K562 (cell line): ENCODE data around the gene PRMT3. TPM values are rescaled to one million over a fixed set of nuclear protein-coding genes. Genes with fewer than 3 reads are reported as not detected.
A peak's percentile ranks its signal among the peaks of the same experiment; 100 is the strongest.

ENCODE experiments used
- CHD4 ChIP-seq: fragments of 200-600 bp; sonication (generic); IDR thresholded peaks from 3 replicates; pipeline ENCODE4 v1.6.1; 2012; ENCODE audit warnings: low read depth, mild to moderate bottlenecking, mixed read lengths, low read length, inconsistent platforms; ENCODE audit not compliant: insufficient read depth, insufficient replicate concordance, poor library complexity, severe bottlenecking
- DLX4 ChIP-seq: fragments of 250-450 bp; sonication (Bioruptor Pico); IDR thresholded peaks from 2 replicates; pipeline ENCODE4 v1.6.1; 2021; ENCODE audit warnings: mild to moderate bottlenecking
- EHMT2 ChIP-seq: fragments of 450-650 bp; IDR thresholded peaks from 2 replicates; pipeline ENCODE4 v1.6.1; 2018; ENCODE audit warnings: antibody characterized with exemption
- ELK1 ChIP-seq: sonication (generic); formaldehyde crosslinking; IDR thresholded peaks from 2 replicates; pipeline ENCODE4 v1.8.1; 2022; ENCODE audit warnings: missing genetic modification reagents
- ETV5 ChIP-seq: sonication (generic); formaldehyde crosslinking; IDR thresholded peaks from 2 replicates; pipeline ENCODE4 v1.4.0; 2020; ENCODE audit warnings: low read depth, mild to moderate bottlenecking, missing genetic modification reagents
- GMEB1 ChIP-seq: fragments of 250-450 bp; sonication (Bioruptor Pico); IDR thresholded peaks from 2 replicates; pipeline ENCODE4 v1.4.0; 2020; ENCODE audit warnings: mild to moderate bottlenecking
- GTF2A2 ChIP-seq: IDR thresholded peaks from 2 replicates; pipeline ENCODE4 v1.6.1; 2016; ENCODE audit warnings: mild to moderate bottlenecking, missing genetic modification characterization, missing compliant biosample characterization
- IRF2 ChIP-seq: sonication (generic); formaldehyde crosslinking; IDR thresholded peaks from 2 replicates; pipeline ENCODE4 v1.8.1; 2022; ENCODE audit warnings: mild to moderate bottlenecking, missing genetic modification reagents
- NUFIP1 ChIP-seq: fragments of 450-650 bp; IDR thresholded peaks from 2 replicates; pipeline ENCODE4 v1.6.1; 2018; ENCODE audit not compliant: partially characterized antibody
- RAD51 ChIP-seq: fragments of 450-650 bp; IDR thresholded peaks from 2 replicates; pipeline ENCODE4 v1.7.1; 2016; ENCODE audit warnings: low read depth, mild to moderate bottlenecking, borderline replicate concordance
- SIX5 ChIP-seq, 2 experiments: IDR thresholded peaks; 2 replicates each; pipeline ENCODE4 v1.6.1; 2011; ENCODE audit warnings: low read length in 2 of 2, borderline replicate concordance in 1 of 2, low read depth in 1 of 2, mild to moderate bottlenecking in 1 of 2, moderate library complexity in 1 of 2; ENCODE audit not compliant: insufficient read depth in 1 of 2
- SREBF2 ChIP-seq: sonication (generic); formaldehyde crosslinking; IDR thresholded peaks from 2 replicates; pipeline ENCODE4 v1.4.0; 2020; ENCODE audit warnings: mild to moderate bottlenecking, missing genetic modification reagents
- ZBTB33 ChIP-seq: sonication (generic); formaldehyde crosslinking; IDR thresholded peaks from 2 replicates; pipeline ENCODE4 v1.8.1; 2023; ENCODE audit warnings: mild to moderate bottlenecking, missing genetic modification reagents
- ZNF133 ChIP-seq: fragments of 250-450 bp; sonication (Bioruptor Pico); IDR thresholded peaks from 2 replicates; pipeline ENCODE4 v1.4.0; 2020; ENCODE audit warnings: mild to moderate bottlenecking
- ZNF184 ChIP-seq: sonication (generic); formaldehyde crosslinking; IDR thresholded peaks from 2 replicates; pipeline ENCODE4 v1.5.0; 2020; ENCODE audit warnings: missing genetic modification reagents
- ZNF280A ChIP-seq: fragments of 450-650 bp; IDR thresholded peaks from 2 replicates; pipeline ENCODE4 v1.6.1; 2018; ENCODE audit warnings: mild to moderate bottlenecking, low read depth; ENCODE audit not compliant: partially characterized antibody
- ZNF384 ChIP-seq: IDR thresholded peaks from 2 replicates; pipeline ENCODE4 v1.6.1; 2012; ENCODE audit warnings: low read depth, low read length, improper control_type of control experiment
- ZNF584 ChIP-seq: fragments of 200-800 bp; sonication (Bioruptor generic); IDR thresholded peaks from 2 replicates; pipeline ENCODE4 v1.6.1; 2016; ENCODE audit warnings: low read depth, mild to moderate bottlenecking, missing genetic modification characterization, missing compliant biosample characterization
- ZNF717 ChIP-seq: fragments of 250-450 bp; sonication (Bioruptor Pico); IDR thresholded peaks from 2 replicates; pipeline ENCODE4 v1.5.0; 2021
- polyA plus RNA-seq, 8 experiments: library from polyadenylated mRNA; depleted of rRNA in 4 of 8; stranded (reverse) in 5 of 8; unstranded in 3 of 8; fragments of >200 nt; fragmentation: Nextera tagmentation in 2 of 8; fragmentation: Illumina TruSeq in 1 of 8; extraction: Ambion mirVana in 2 of 8; extraction: Trizol in 1 of 8; gene quantifications; 2 replicates each; pipeline versions ENCODE4 v1.2.1 to v1.2.3, GENCODE V29; 2011 to 2014; ENCODE audit warnings: inconsistent platforms in 1 of 8, missing spikeins in 1 of 8
- total RNA-seq, 7 experiments: library from RNA; depleted of rRNA in 6 of 7; stranded (reverse); fragments of >200 nt in 6 of 7; fragmentation: Illumina TruSeq in 2 of 7; extraction: Trizol in 2 of 7; gene quantifications; 2 replicates each; pipeline versions ENCODE4 v1.2.1 to v1.2.3, GENCODE V29; 2011 to 2021; ENCODE audit warnings: low replicate concordance in 1 of 7

Gene PRMT3
- total and polyA plus RNA-seq, 9 of the 15 experiments (the other 6 are each of a cell fraction or from before 2014, with no cell fraction given): 24.0 to 62.1 (median 44.7) TPM

- TF ChIP-seq DLX4 (CRISPR knock-in tag) (no peak), ZNF717 (no peak), SIX5 (IDR thresholded peaks at IDR 0.05; ENCODE audit: borderline replicate concordance in 1 of 2, insufficient read depth in 1 of 2, low read depth in 1 of 2, low read length in 2 of 2) (no peak), SREBF2 (CRISPR knock-in tag) (no peak), ZNF133 (CRISPR knock-in tag) (no peak), EHMT2 (no peak), IRF2 (CRISPR knock-in tag) (no peak), ZNF384 (no peak), CHD4 (no peak), RAD51 (peak; percentile 56; the same call in 1 of the 2 replicates), ZNF584 (CRISPR knock-in tag) (peak; percentile 49; the same call in 1 of the 2 replicates), GTF2A2 (tag) (no peak), GMEB1 (CRISPR knock-in tag) (no peak; the same call in 1 of the 2 replicates), ZNF184 (CRISPR knock-in tag) (no peak), NUFIP1 (no peak), ZNF280A (no peak), ETV5 (CRISPR knock-in tag) (0 out of 2 replicates have a peak, but pooled peaks have one; percentile 37), ZBTB33 (CRISPR knock-in tag) (no peak; the same call in 1 of the 2 replicates), ELK1 (CRISPR knock-in tag) (no peak)
These were observed 23.8 kb upstream of the PRMT3 start, which contains the start of gene HTATIP2 (continued) for GRCh38 chr11:20363500-20364340.
